GM10847 (cell line): ENCODE results near the gene TEX12.

Experiments
- POLR2A ChIP-seq: IDR thresholded peaks from 2 replicates; pipeline ENCODE4 v1.6.1; 2011; ENCODE audit not compliant: insufficient read length; ENCODE audit errors: extremely low read depth

TEX12 gene

GRCh38 chr11:112161012-112161411, 6.2 kb upstream of the TEX12 start:
- TF ChIP-seq POLR2A: no peak

- no peak for TF ChIP-seq POLR2A
Observed at GRCh38 chr11:112162761-112163546, 4.2 kb upstream of the TEX12 start.

DNA sequence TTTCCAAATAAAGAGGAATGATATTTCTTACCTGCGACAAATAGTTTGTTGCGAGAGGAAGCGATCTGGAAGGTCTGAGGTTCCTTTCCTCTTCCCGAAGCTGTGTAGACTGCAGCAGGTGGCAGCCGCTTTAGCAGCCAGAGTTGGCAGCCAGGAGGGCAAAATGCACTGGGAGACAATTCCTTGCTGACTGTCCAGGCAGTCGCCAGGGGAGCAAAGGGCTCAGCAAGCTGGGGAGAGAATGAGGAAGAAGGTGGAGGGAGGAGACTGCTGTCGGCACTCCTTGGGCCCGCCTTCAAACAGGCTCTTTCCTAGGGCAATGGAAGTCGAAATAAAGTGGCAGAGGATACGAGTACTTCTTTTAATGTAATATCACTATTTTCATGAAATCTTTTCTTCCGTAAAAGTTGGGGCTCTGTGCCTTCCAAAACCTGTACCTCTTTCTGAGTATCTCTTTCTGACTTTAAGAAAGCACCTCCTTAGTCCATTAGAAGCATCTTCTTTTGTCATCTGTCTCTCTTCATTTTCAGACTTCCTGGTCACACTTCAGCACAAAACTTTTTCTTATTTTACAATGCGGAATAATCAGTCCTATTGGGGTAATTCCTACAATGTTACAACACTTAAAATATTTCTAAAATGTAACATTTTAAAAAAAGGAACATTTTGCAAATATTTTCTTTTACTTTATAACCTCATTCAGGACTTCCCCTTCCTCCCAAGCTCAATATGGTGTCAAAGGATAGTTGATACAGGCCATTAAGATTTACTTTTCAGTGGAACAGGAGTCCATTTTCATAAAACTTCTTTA, 3.1 kb upstream of the TEX12 start, which contains the start of gene IL18:
Gene IL18 (minus strand): TSS at position 220 of the 811 bp plus-strand sequence. CDS start 9,041 bp downstream, outside the sequence.
- no peak for TF ChIP-seq POLR2A

GRCh38 chr11:112165049-112165448, 2.1 kb upstream of the TEX12 start:
- TF ChIP-seq POLR2A: no peak

GRCh38 chr11:112166562-112166961, 610 bp upstream of the TEX12 start:
- TF ChIP-seq POLR2A: no peak

DNA sequence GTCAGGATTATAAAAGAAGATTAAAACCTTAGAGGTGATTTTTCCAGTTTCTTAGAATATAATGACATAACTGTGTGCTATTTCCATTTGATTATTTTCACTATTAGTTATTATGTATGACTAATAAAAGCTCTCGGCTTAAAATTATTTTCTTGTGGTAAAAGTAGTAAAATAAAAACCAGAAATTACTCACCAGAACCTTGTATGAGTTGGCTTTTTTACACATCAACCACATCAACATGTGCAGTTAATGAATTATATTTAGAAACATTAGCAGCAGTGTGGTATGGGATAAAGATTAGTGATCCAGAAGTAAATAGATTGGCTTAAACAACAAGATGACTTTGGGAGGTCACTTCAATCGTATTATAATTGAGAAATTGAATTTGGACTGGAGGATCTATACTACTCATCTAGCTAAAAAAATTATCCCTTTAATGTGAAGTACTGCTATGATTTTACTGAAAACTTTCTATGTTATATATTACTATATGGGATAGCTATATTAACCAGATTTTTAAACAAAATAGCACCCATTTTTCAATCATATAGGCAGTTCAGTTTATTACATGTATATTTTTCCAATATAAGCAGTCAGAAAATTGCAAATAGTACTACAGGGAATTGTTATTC, 5.3 kb downstream of the TEX12 start:
- TF ChIP-seq POLR2A: no peak

DNA sequence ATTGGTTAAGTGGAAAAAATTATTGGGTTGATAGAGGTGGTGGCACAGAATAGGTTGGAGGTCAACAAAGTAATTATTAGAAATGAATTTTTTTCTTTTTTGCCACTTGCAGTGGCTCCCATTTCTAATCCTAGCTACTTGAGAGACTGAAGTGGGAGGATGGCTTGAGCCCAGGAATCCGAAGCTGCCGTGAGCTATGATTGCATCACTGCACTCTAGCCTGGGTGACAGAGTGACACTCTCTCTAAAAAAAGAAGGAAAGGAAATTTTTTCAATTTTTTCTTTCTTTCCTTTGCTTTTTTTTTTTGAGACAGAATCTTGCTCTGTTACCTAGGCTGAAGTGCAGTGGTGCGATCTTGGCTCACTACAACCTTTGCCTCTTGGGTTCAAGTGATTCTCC, 6.0 kb downstream of the TEX12 start:
- TF ChIP-seq POLR2A: no peak

DNA sequence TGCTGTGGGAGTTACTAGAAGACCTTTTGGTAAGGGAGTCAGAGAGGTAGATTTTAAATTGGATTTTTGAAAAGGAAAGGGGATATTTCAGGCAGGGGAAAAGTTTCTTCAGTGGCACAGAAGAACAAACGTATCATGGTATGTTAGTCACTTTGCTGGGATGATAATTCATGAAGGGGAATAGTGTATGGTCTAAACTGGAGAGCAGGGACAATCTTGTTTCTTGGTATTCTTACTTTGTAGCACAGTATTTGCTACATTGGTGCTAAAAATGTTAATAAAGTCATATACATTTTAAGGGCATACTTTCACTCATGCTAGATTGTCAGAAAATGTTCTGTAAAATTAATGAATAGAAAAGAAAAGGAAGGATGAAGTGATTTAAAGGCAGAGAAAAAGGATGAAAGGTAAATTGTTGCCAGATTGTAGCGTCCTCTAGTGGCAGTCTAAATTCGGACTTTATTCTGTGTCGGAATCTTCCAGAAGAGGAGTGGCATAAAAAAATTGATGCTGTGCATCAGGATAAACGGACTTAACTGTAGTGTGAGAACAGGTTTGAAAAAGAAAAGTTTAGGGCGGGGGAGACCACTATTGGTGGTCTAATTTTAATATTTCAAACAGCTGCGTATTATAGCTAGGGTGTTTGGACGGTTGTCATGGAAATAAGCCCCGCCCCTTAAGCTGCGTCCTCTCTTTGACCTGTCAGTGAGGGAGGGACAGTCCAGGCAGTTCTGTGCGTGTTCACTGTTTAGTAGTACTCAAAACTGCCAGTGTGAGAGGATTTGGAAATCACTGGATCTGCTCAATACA, 7.8 kb downstream of the TEX12 start, which contains the start of gene BCO2:
Gene BCO2 (plus strand): TSS at position 724 of the 810 bp plus-strand sequence. CDS start 90 bp downstream, outside the sequence.
- TF ChIP-seq POLR2A: no peak

DNA sequence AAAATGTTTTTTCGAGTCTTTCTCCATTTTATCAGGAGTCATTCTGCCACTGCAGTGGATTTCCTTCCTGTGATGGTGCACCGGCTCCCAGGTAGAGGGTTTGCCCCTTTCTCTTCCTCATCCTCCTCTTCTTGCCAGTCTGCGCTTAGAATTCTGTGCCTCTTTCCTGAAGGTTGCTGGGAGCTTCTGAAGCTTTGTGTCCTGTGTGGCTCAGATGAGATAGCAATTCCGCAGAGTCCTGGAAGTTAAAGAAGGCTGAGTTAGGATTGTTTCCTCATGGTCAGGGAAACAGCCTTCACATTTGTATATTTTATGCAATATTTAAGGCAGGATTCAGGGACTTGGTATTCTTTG, 8.4 kb downstream of the TEX12 start:
- no peak for TF ChIP-seq POLR2A

- no peak for TF ChIP-seq POLR2A
Observed at GRCh38 chr11:112176077-112176476, 8.9 kb downstream of the TEX12 start.

- TF ChIP-seq POLR2A: no peak
Observed at GRCh38 chr11:112177589-112177988, 10.4 kb downstream of the TEX12 start.

GRCh38 chr11:112178428-112178827, 11.3 kb downstream of the TEX12 start:
- TF ChIP-seq POLR2A: no peak

- no peak for TF ChIP-seq POLR2A
Observed at GRCh38 chr11:112178936-112179335, 11.8 kb downstream of the TEX12 start.

GRCh38 chr11:112179601-112180000, 12.4 kb downstream of the TEX12 start:
- TF ChIP-seq POLR2A: no peak

- no peak for TF ChIP-seq POLR2A
Observed at GRCh38 chr11:112182867-112183266, 15.7 kb downstream of the TEX12 start.
